22Rv1 (cell line): ENCODE data around the gene FANCC.

ENCODE experiments used
- H3K27ac ChIP-seq: fragments of 450-650 bp; 2 replicates; pipeline ENCODE4 v1.5.1; 2017
- ZFX ChIP-seq: fragments of 450-650 bp; IDR thresholded peaks from 2 replicates; pipeline ENCODE4 v1.6.1; 2017; ENCODE audit warnings: antibody characterized with exemption, borderline replicate concordance
- TF ChIP-seq, protein P1 (sequence below): fragments of 450-650 bp; IDR thresholded peaks from 2 replicates; pipeline ENCODE4 v1.5.1; 2017; ENCODE audit warnings: mild to moderate bottlenecking

The FANCC gene

DNA sequence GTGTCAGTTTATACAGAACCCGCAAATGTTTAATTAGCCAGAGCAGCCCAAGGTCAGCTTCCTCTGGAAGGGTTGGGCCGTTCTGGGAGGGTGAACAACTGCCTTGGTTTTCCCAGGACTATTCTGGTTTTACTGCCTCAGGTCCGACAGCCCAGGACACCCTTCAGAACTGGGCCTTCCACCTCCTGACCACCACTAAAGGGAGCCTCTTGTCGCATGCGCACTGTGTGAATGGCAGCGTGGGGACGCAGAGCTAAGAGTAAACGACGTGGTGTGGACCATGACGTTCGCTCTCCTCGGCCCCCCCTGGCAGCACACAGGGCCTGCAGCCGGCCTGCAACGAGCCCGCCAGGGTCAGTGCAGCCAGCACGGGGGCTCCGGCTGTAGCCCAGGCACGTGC, 214.9 kb downstream of the FANCC start:
- no peak for TF ChIP-seq ZFX
- TF ChIP-seq, protein P1, sequence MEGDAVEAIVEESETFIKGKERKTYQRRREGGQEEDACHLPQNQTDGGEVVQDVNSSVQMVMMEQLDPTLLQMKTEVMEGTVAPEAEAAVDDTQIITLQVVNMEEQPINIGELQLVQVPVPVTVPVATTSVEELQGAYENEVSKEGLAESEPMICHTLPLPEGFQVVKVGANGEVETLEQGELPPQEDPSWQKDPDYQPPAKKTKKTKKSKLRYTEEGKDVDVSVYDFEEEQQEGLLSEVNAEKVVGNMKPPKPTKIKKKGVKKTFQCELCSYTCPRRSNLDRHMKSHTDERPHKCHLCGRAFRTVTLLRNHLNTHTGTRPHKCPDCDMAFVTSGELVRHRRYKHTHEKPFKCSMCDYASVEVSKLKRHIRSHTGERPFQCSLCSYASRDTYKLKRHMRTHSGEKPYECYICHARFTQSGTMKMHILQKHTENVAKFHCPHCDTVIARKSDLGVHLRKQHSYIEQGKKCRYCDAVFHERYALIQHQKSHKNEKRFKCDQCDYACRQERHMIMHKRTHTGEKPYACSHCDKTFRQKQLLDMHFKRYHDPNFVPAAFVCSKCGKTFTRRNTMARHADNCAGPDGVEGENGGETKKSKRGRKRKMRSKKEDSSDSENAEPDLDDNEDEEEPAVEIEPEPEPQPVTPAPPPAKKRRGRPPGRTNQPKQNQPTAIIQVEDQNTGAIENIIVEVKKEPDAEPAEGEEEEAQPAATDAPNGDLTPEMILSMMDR, result no peak
- peak overlapping the region; percentile 22; the same call in 1 of the 2 replicates for H3K27ac ChIP-seq

DNA sequence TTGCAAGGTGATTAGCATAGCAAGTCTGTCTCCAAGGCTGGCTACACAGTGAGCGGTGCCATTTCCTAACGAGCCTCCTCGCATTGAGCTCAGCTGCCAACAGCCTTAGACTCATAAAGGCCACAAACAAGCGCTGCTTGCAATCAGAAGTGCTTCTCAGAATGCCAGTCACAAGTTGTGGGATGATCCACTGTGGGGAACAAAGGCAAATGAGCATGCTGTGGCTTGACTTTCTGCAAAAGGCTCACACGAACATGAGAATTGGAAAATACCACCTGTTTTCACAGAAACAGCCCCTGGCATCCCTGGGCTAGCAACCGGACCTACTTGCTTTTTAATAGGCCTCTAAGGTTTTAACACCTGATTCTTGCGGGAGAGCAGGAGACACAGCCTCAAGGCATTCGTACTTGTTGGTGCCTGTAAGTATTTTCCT, 215.5 kb downstream of the FANCC start:
- TF ChIP-seq, protein P1, result no peak
- TF ChIP-seq ZFX, result no peak
- peak overlapping the region; percentile 22; the same call in 1 of the 2 replicates for H3K27ac ChIP-seq

GRCh38 chr9:95101326-95101725, 216.2 kb downstream of the FANCC start:
- TF ChIP-seq ZFX, result no peak
- TF ChIP-seq, protein P1, result no peak
- H3K27ac ChIP-seq, result 0 out of 2 replicates have a peak overlapping the region, but pooled peaks have one; percentile 22

DNA sequence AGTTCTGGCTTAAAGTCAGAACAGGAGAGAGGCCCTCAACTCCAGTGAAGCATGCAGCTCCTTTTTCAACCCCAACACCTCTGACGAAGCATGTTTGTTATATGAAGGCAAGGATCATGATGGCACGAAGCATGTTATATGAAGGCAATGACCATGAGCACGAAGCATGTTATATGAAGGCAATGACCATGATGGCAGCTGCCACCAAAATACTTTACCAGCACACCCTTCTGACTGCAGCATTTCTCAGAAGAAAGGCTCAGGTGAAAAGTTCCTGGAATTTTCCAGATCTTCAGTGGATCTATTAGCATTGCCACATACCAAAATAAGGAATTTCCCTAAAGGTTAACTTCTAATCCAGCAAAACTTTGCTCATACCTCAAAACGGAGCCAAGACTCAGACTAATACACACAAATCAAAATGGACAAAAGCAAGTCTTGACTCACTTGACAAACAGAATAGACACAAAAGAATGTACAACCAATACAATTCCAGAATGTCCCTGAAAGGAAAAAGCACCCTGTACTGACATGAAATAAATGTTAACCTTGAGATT, 217.4 kb downstream of the FANCC start:
- no peak for TF ChIP-seq ZFX
- TF ChIP-seq, protein P1, result no peak
- no peak overlapping the region for H3K27ac ChIP-seq

- no peak overlapping the region for H3K27ac ChIP-seq
- TF ChIP-seq ZFX, result no peak
- TF ChIP-seq, protein P1, result no peak
Measured at GRCh38 chr9:95099321-95100070, 218.0 kb downstream of the FANCC start.

DNA sequence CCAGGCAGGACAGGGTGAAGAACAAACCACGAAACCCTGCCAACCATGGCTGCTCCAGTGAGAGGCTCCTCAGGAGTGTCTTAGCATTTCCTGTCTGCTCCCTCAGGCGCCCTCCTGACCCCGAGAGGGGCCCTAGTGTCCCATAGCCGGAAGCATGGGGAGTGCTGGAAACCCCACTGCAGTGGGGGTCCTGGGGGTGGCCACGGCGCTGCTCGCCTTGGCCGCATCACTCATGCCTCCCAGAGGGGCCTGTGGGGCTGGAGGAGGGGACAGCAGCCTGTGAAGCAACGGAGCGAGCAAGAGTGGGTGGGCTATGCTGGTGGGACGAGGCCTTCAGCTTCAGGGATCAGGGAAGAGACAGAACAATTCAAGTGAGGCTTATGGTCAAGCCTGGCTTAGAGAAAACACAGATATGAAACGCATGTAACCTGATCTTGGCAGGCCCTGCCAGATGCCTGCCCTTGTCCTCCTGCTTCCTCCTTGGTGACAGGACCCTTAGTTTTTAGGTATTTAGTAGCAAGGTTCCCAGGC, 219.1 kb downstream of the FANCC start:
- H3K27ac ChIP-seq, result no peak overlapping the region
- no peak for TF ChIP-seq ZFX
- TF ChIP-seq, protein P1, result no peak

DNA sequence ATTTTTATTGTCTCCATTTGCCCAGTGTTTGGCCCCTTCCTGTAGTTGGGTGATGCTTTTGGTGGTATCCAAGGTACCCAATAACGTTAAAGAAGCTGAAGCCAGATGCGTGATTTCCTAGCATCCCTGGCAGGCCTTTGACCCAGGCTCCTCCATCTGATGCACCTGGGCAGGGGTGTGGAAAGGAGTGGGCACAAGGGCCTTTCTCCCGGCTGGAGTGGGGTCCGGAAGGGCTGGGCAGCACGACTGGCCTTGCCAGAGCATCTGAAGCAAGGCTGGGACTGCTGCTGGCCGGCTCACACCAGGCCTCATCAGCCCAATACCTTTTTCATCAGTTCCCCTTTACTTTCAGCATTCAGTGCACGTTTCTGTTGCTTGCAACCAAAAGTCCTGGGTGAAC, 220.2 kb downstream of the FANCC start:
- TF ChIP-seq ZFX, result no peak
- TF ChIP-seq, protein P1, result no peak
- no peak overlapping the region; the same call in 1 of the 2 replicates for H3K27ac ChIP-seq
